SK-N-SH (cell line): ENCODE data around the gene GRM7. TPM values are rescaled to one million over a fixed set of nuclear protein-coding genes. Genes with fewer than 3 reads are reported as not detected.

Experiments used
- CTCF ChIA-PET: fragments of 300-600, 350-600 bp; formaldehyde crosslinking; extraction: SDS; loops from one replicate; lab custom pipeline; 2021; lab: Yijun Ruan, JAX
- POLR2A ChIA-PET: fragments of 350-600 bp; sonication (Branson Sonifier 250); formaldehyde crosslinking; extraction: SDS; loops from one replicate; lab custom pipeline; 2020; ENCODE audit warnings: antibody characterized with exemption, inconsistent platforms; lab: Yijun Ruan, JAX
- DNase-seq: peaks from one replicate; pipeline ENCODE4 v3.0.0; 2012
- H2AFZ ChIP-seq: fragments of 200-600 bp; sonication (generic); 2 replicates; pipeline ENCODE4 v1.8.1; 2016; ENCODE audit warnings: antibody characterized with exemption, mild to moderate bottlenecking, low read depth
- H3F3A ChIP-seq: fragments of 200-600 bp; sonication (generic); replicated peaks from 2 replicates; pipeline ENCODE3; 2016; ENCODE audit warnings: antibody characterized with exemption, mild to moderate bottlenecking; ENCODE audit not compliant: insufficient read depth
- H3K27ac ChIP-seq, 2 experiments: fragments of 200-500 bp in 1 of 2; fragments of 200-600 bp in 1 of 2; sonication (Bioruptor generic) in 1 of 2; sonication (generic), shearing (Covaris generic) in 1 of 2; 2 replicates each; pipeline versions ENCODE4 v1.5.1 to v1.6.1; 2014 to 2016; ENCODE audit warnings: low read depth in 2 of 2, inconsistent platforms in 1 of 2, low read length in 1 of 2, mild to moderate bottlenecking in 1 of 2, mixed read lengths in 1 of 2
- H3K27me3 ChIP-seq: fragments of 200-600 bp; sonication (generic), shearing (Covaris generic); 2 replicates; pipeline ENCODE4 v1.6.1; 2016; ENCODE audit warnings: mixed run types; ENCODE audit not compliant: insufficient read depth
- H3K36me3 ChIP-seq, 2 experiments: fragments of 200-500 bp in 1 of 2; fragments of 200-600 bp in 1 of 2; sonication (Bioruptor generic) in 1 of 2; sonication (generic) in 1 of 2; replicated peaks in 1 of 2; 2 replicates each; pipeline versions ENCODE3 to v1.5.1; 2014 to 2016; ENCODE audit warnings: low read length in 1 of 2, mild to moderate bottlenecking in 1 of 2; ENCODE audit not compliant: insufficient read depth in 2 of 2, control insufficient read depth in 1 of 2
- H3K4me1 ChIP-seq, 2 experiments: fragments of 200-500 bp in 1 of 2; fragments of 200-600 bp in 1 of 2; sonication (Bioruptor generic) in 1 of 2; sonication (generic), shearing (Covaris generic) in 1 of 2; 2 replicates each; pipeline versions ENCODE4 v1.5.1 to v1.6.1; 2014 to 2016; ENCODE audit warnings: low read depth in 1 of 2, low read length in 1 of 2, mixed run types in 1 of 2; ENCODE audit not compliant: insufficient read depth in 2 of 2, control insufficient read depth in 1 of 2
- H3K4me2 ChIP-seq: fragments of 200-600 bp; sonication (generic), shearing (Covaris generic); 2 replicates; pipeline ENCODE4 v1.6.1; 2017; ENCODE audit warnings: mixed run types
- H3K4me3 ChIP-seq, 2 experiments: fragments of 200-500 bp in 1 of 2; fragments of 200-600 bp in 1 of 2; sonication (Bioruptor generic) in 1 of 2; sonication (generic), shearing (Covaris generic) in 1 of 2; 2 replicates each; pipeline versions ENCODE4 v1.5.1 to v1.8.1; 2014 to 2016; ENCODE audit warnings: low read depth in 2 of 2, inconsistent platforms in 1 of 2, low read length in 1 of 2, mild to moderate bottlenecking in 1 of 2, mixed read lengths in 1 of 2, moderate library complexity in 1 of 2
- H3K79me2 ChIP-seq: fragments of 200-600 bp; sonication (generic); 2 replicates; pipeline ENCODE4 v1.8.1; 2017; ENCODE audit warnings: mild to moderate bottlenecking; ENCODE audit not compliant: insufficient read depth
- H3K9ac ChIP-seq: fragments of 200-600 bp; sonication (generic); 2 replicates; pipeline ENCODE4 v1.6.1; 2017; ENCODE audit warnings: mixed run types
- H3K9me2 ChIP-seq: fragments of 200-600 bp; sonication (generic); 2 replicates; pipeline ENCODE4 v1.6.1; 2017; ENCODE audit warnings: mixed run types
- H3K9me3 ChIP-seq: fragments of 200-600 bp; sonication (generic); 2 replicates; pipeline ENCODE4 v1.6.1; 2017; ENCODE audit warnings: mixed run types, mild to moderate bottlenecking, moderate library complexity
- H4K20me1 ChIP-seq: fragments of 200-600 bp; sonication (generic); 2 replicates; pipeline ENCODE4 v1.6.1; 2017; ENCODE audit warnings: mild to moderate bottlenecking, mixed run types; ENCODE audit not compliant: insufficient read depth
- ELF1 ChIP-seq: IDR thresholded peaks from 2 replicates; pipeline ENCODE4 v1.4.0; 2012
- EP300 ChIP-seq, 2 experiments: IDR thresholded peaks; 2 replicates each; pipeline versions ENCODE4 v1.4.0 to v1.6.1; 2012; ENCODE audit warnings: borderline replicate concordance in 1 of 2, low read depth in 1 of 2, low read length in 1 of 2
- FOXJ3 ChIP-seq: sonication (generic); formaldehyde crosslinking; IDR thresholded peaks from 2 replicates; pipeline ENCODE4 v1.5.1; 2020; ENCODE audit warnings: mild to moderate bottlenecking, missing genetic modification reagents
- GABPA ChIP-seq: IDR thresholded peaks from 2 replicates; pipeline ENCODE4 v1.4.0; 2012; ENCODE audit warnings: low read depth, mild to moderate bottlenecking
- MXI1 ChIP-seq: IDR thresholded peaks from 2 replicates; pipeline ENCODE4 v1.6.1; 2012; ENCODE audit warnings: mild to moderate bottlenecking, low read depth, low read length, improper control_type of control experiment
- NFIC ChIP-seq: IDR thresholded peaks from 2 replicates; pipeline ENCODE4 v1.4.0; 2012; ENCODE audit warnings: borderline replicate concordance
- POLR2AphosphoS5 ChIP-seq: IDR thresholded peaks from 2 replicates; pipeline ENCODE4 v1.6.1; 2012; ENCODE audit warnings: low read depth, low read length
- RAD21 ChIP-seq: IDR thresholded peaks from 2 replicates; pipeline ENCODE4 v1.6.1; 2012; ENCODE audit warnings: mild to moderate bottlenecking, low read length
- RFX5 ChIP-seq: IDR thresholded peaks from 2 replicates; pipeline ENCODE4 v1.6.1; 2012; ENCODE audit warnings: mild to moderate bottlenecking, improper control_type of control experiment, low read length
- RXRA ChIP-seq: IDR thresholded peaks from 2 replicates; pipeline ENCODE4 v1.4.0; 2012; ENCODE audit warnings: low read depth, mild to moderate bottlenecking, borderline replicate concordance
- SIN3A ChIP-seq: IDR thresholded peaks from 2 replicates; pipeline ENCODE4 v1.6.1; 2012; ENCODE audit warnings: low read depth, mild to moderate bottlenecking, low read length, moderate library complexity, borderline replicate concordance
- SMC3 ChIP-seq: IDR thresholded peaks from 2 replicates; pipeline ENCODE4 v1.6.1; 2012; ENCODE audit warnings: low read depth, low read length, improper control_type of control experiment
- TAF1 ChIP-seq: IDR thresholded peaks from 2 replicates; pipeline ENCODE4 v1.6.1; 2012; ENCODE audit warnings: low read depth, mild to moderate bottlenecking, low read length, moderate library complexity, borderline replicate concordance
- TEAD4 ChIP-seq: IDR thresholded peaks from 2 replicates; pipeline ENCODE4 v1.4.0; 2012; ENCODE audit warnings: mild to moderate bottlenecking, borderline replicate concordance; ENCODE audit not compliant: insufficient read depth
- YY1 ChIP-seq: IDR thresholded peaks from 2 replicates; pipeline ENCODE4 v1.4.0; 2012; ENCODE audit warnings: low read depth, mild to moderate bottlenecking
- WGBS: methylation state at CpG from one replicate; pipeline ENCODE4 v1.1.6; 2017; ENCODE audit warnings: low lambda C conversion rate; 5-methylcytosine and 5-hydroxymethylcytosine counted together
- polyA plus RNA-seq, 3 experiments: library from polyadenylated mRNA; depleted of rRNA; stranded (reverse); fragments of >200 nt; gene quantifications; 2 replicates each; pipeline ENCODE4 v1.2.3, GENCODE V29; 2012
- TF ChIP-seq, protein P1 (sequence below): fragments of 150-350 bp; IDR thresholded peaks from 2 replicates; pipeline ENCODE4 v1.6.1; 2017; ENCODE audit warnings: antibody characterized with exemption, low read length, low read depth, borderline replicate concordance
- TF ChIP-seq, protein P2 (sequence below): IDR thresholded peaks from 2 replicates; pipeline ENCODE4 v1.4.0; 2012; ENCODE audit warnings: low read depth, borderline replicate concordance
- TF ChIP-seq, protein P3 (sequence below): IDR thresholded peaks from 2 replicates; pipeline ENCODE4 v1.4.0; 2012; ENCODE audit warnings: low read depth, borderline replicate concordance
- TF ChIP-seq, protein P4 (sequence below): fragments of 150-350 bp; IDR thresholded peaks from 2 replicates; pipeline ENCODE4 v1.6.1; 2016; ENCODE audit warnings: mild to moderate bottlenecking, low read depth, low read length

The GRM7 gene
- polyA plus RNA-seq, 1 of the 3 experiments (the other 2 are of a cell fraction) = 0.03 TPM

DNA sequence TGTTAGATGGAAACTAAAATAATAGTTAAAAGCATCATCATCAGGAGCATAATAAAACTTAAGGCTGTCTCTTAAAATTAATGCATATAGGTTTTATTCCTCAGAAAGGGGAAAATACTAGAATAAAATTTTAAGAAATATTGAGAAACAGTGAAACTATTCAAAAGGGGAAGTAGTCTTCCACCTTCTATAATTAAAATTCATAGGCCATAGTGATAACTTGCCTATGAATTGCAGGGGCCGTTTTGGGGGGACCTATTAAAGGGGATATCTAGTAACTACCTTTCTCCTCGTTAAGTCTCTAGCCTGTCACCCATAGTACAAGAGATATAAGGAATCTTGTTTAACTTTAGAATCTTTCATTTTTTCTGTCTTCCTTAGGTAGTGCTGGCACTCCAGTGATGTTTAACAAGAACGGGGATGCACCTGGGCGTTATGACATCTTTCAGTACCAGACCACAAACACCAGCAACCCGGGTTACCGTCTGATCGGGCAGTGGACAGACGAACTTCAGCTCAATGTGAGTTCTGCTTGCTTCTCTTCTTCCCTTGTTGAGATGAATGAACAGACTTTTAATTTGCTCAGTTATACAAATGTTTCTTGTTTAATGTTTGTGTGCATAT is 600.4 kb downstream of the GRM7 start:
- H3K9me3 ChIP-seq = no peaks in the 10 kb centered on the region
- TF ChIP-seq, protein P1, sequence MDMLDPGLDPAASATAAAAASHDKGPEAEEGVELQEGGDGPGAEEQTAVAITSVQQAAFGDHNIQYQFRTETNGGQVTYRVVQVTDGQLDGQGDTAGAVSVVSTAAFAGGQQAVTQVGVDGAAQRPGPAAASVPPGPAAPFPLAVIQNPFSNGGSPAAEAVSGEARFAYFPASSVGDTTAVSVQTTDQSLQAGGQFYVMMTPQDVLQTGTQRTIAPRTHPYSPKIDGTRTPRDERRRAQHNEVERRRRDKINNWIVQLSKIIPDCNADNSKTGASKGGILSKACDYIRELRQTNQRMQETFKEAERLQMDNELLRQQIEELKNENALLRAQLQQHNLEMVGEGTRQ = no peak
- no peak for TF ChIP-seq SMC3
- no peak for TF ChIP-seq TEAD4
- TF ChIP-seq NFIC = no peak
- no peak for TF ChIP-seq MXI1
- TF ChIP-seq ELF1 = no peak
- TF ChIP-seq RAD21 = no peak
- no peak for TF ChIP-seq GABPA
- TF ChIP-seq, protein P2, sequence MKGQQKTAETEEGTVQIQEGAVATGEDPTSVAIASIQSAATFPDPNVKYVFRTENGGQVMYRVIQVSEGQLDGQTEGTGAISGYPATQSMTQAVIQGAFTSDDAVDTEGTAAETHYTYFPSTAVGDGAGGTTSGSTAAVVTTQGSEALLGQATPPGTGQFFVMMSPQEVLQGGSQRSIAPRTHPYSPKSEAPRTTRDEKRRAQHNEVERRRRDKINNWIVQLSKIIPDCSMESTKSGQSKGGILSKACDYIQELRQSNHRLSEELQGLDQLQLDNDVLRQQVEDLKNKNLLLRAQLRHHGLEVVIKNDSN = no peak
- no peak for TF ChIP-seq EP300 (IDR thresholded peaks at IDR 0.05; ENCODE audit: borderline replicate concordance in 1 of 2, low read depth in 1 of 2, low read length in 1 of 2)
- no peak for TF ChIP-seq FOXJ3
- TF ChIP-seq, protein P3, sequence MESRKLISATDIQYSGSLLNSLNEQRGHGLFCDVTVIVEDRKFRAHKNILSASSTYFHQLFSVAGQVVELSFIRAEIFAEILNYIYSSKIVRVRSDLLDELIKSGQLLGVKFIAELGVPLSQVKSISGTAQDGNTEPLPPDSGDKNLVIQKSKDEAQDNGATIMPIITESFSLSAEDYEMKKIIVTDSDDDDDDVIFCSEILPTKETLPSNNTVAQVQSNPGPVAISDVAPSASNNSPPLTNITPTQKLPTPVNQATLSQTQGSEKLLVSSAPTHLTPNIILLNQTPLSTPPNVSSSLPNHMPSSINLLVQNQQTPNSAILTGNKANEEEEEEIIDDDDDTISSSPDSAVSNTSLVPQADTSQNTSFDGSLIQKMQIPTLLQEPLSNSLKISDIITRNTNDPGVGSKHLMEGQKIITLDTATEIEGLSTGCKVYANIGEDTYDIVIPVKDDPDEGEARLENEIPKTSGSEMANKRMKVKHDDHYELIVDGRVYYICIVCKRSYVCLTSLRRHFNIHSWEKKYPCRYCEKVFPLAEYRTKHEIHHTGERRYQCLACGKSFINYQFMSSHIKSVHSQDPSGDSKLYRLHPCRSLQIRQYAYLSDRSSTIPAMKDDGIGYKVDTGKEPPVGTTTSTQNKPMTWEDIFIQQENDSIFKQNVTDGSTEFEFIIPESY = no peak
- TF ChIP-seq RXRA = no peak
- no peak for TF ChIP-seq YY1
- no peak for TF ChIP-seq TAF1
- no peak for TF ChIP-seq SIN3A
- TF ChIP-seq, protein P4, sequence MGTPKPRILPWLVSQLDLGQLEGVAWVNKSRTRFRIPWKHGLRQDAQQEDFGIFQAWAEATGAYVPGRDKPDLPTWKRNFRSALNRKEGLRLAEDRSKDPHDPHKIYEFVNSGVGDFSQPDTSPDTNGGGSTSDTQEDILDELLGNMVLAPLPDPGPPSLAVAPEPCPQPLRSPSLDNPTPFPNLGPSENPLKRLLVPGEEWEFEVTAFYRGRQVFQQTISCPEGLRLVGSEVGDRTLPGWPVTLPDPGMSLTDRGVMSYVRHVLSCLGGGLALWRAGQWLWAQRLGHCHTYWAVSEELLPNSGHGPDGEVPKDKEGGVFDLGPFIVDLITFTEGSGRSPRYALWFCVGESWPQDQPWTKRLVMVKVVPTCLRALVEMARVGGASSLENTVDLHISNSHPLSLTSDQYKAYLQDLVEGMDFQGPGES = no peak
- TF ChIP-seq RFX5 = no peak
- no peak for TF ChIP-seq POLR2AphosphoS5
- ChIA-PET POLR2A (no interaction called here), CTCF (no interaction called here)
- no peaks in the 10 kb centered on the region for H3K27me3 ChIP-seq
- DNase-seq = no peak
- H3K79me2 ChIP-seq = no peaks in the 10 kb centered on the region
- H3K9me2 ChIP-seq = no peaks in the 10 kb centered on the region
- H2AFZ ChIP-seq = no peak overlapping the region
- no peaks in the 10 kb centered on the region for H3F3A ChIP-seq
- no peak overlapping the region for H3K27ac ChIP-seq
- no peaks in the 10 kb centered on the region for H3K4me1 ChIP-seq
- H3K36me3 ChIP-seq = no peaks in the 10 kb centered on the region
- H3K4me3 ChIP-seq = no peak overlapping the region
- H3K4me2 ChIP-seq = no peak overlapping the region
- H3K9ac ChIP-seq = no peak overlapping the region
- WGBS = 43% methylated on average over 8 of the region's 8 CpGs
- H4K20me1 ChIP-seq = no peaks in the 10 kb centered on the region
